Left lung (tissue), 10 donors: ENCODE measurements around the gene CREBBP. TPM values are rescaled to one million over a fixed set of nuclear protein-coding genes. Genes with fewer than 3 reads are reported as not detected.

Experiments
- ATAC-seq: fragments of 200-7000 bp; cut with Tn5 transposase; one replicate; pipeline ENCODE4 v1.9.1; 2020; ENCODE audit warnings: moderate library complexity
- DNase-seq, 4 donors: peaks; one replicate each; pipeline ENCODE4 v3.0.0-alpha.2; 2013 to 2020
- H3K27ac ChIP-seq, 2 donors: fragments of 200-600 bp; sonication (generic) in 1 of 2; one replicate each; pipeline versions ENCODE4 v1.5.0 to v1.8.0; 2020 to 2021
- H3K27me3 ChIP-seq, 2 donors: fragments of 200-600 bp; sonication (generic) in 1 of 2; one replicate each; pipeline versions ENCODE4 v1.5.0 to v1.8.0; 2020 to 2021
- H3K36me3 ChIP-seq, 2 donors: fragments of 200-600 bp; sonication (generic) in 1 of 2; one replicate each; pipeline versions ENCODE4 v1.5.0 to v1.8.0; 2020 to 2021
- H3K4me1 ChIP-seq, 2 donors: fragments of 200-600 bp; one replicate each; pipeline ENCODE4 v1.8.0; 2021
- H3K4me3 ChIP-seq, 2 donors: fragments of 200-600 bp; sonication (generic) in 1 of 2; one replicate each; pipeline versions ENCODE4 v1.5.0 to v1.8.0; 2020 to 2021; ENCODE audit warnings: mild to moderate bottlenecking in 1 of 2
- H3K9me3 ChIP-seq, 2 donors: fragments of 200-600 bp; sonication (generic) in 1 of 2; one replicate each; pipeline versions ENCODE4 v1.5.0 to v1.8.0; 2020 to 2021
- CTCF ChIP-seq, 2 donors: fragments of 200-600 bp; sonication (generic) in 1 of 2; IDR thresholded peaks; one replicate each; pipeline versions ENCODE4 v1.5.0 to v1.8.0; 2021; ENCODE audit warnings: antibody characterized with exemption in 2 of 2
- intact Hi-C, 2 donors: fragments of 100-400 bp; cut with DNase I; formaldehyde crosslinking; loops; one replicate each; pipeline versions ENCODE4 v1.11.2 to v1.14.2; 2022
- polyA plus RNA-seq, 6 donors: library from polyadenylated mRNA; unstranded; fragments of 120-200 nt; gene quantifications; one replicate each; pipeline ENCODE4 v1.2.1, GENCODE V29; 2013; ENCODE audit not compliant: insufficient read length in 6 of 6
- total RNA-seq, 2 donors: library from RNA; stranded (reverse); fragmentation: NEBNext Ultra II Directional; extraction: Animal tissue kit (Norgen Biotek cat#: 25700); gene quantifications; one replicate each; pipeline ENCODE4 v1.2.1, GENCODE V29; 2021
- donor health status: DM: no; HTN: yes; CAD: no.
- donor health status: DM: no; HTN: no; CAD: no.

CREBBP gene
- total and polyA plus RNA-seq, 8 donors, result 48.3 to 112 (median 104) TPM

DNA sequence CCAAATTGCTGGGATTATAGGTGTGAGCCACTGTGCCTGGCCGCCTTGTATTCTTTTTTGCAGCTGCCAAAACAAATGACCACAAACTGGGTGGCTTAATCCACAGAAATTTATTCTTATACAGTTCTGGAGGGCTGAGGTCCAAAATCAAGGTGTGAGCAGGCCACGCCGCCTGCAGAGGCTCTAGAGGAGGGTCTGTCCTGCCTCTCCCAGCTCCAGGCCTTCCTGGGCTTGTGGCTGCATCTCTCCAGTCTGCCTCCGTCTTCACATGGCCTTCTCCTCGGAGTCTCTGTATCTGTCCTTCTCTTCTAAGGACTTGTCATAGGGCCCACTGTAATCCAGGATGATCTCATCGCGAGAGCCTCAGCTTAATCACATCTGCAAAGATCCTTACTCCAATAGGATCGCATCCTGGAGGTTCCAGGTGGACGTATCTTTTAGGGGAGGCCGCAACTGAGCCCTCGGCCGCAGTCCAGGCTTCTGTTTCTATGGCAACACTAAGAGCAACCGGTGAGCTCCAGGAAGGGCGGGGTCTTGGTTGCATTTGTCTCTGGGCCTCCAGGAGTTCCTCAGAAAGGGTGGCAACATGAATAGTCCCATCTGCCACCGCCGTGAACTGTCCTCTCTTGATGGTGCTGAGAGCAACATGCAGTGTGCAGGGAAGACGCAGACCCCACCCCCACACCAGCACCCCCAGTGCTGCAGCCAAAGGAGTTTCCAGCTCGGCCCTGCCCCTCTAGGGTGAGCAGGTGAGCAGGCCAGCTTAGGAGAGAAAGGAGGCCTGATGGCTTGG lies 29.5 kb upstream of the CREBBP start:
- intact Hi-C loops, result no loop called here
- Histone ChIP-seq H3K9me3 (no peaks in the 10 kb centered on the region), H3K27ac (no peak overlapping the region), H3K4me3 (no peak overlapping the region), H3K27me3 (no peaks in the 10 kb centered on the region), H3K36me3 (no peaks in the 10 kb centered on the region), H3K4me1 (no peaks in the 10 kb centered on the region)
- DNase-seq (no peak), ATAC-seq (no peak)
- no peak for TF ChIP-seq CTCF (IDR thresholded peaks at IDR 0.05)

DNA sequence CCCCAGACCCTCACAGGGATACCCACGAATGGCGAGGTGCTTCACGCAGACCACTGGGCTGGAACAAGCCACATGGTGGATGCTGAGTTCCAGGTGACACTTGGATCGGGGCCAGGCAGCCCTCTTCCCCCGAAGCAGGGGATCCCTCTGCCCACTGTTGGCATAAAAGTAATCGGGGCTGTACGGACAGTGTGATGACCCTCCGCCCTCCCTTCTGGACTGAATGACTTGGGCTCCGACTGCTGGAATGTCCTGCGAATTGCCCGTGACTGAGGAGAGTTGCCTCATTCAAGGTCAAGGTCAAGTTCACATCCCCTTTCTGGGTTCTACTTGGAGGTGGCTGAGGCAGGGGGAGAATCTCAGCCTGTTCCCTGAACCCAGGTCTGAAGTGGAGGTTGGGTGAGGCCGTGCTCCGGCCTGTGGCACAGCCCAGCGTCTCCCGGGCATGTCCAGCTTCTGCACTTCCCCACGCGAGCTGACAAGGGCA lies 28.5 kb upstream of the CREBBP start:
- no peaks in the 10 kb centered on the region for H3K4me1 ChIP-seq
- no peak for TF ChIP-seq CTCF (IDR thresholded peaks at IDR 0.05)
- no peaks in the 10 kb centered on the region for H3K27me3 ChIP-seq
- intact Hi-C loops, result no loop called here
- no peaks in the 10 kb centered on the region for H3K9me3 ChIP-seq
- ATAC-seq (no peak), DNase-seq (no peak)
- H3K4me3 ChIP-seq, result no peak overlapping the region
- no peaks in the 10 kb centered on the region for H3K36me3 ChIP-seq
- no peak overlapping the region for H3K27ac ChIP-seq

GRCh38 chr16:3907586-3907985 lies 27.1 kb upstream of the CREBBP start:
- DNase-seq (no peak), ATAC-seq (no peak)
- H3K9me3 ChIP-seq, result no peaks in the 10 kb centered on the region
- H3K4me3 ChIP-seq, result no peak overlapping the region
- no peaks in the 10 kb centered on the region for H3K27me3 ChIP-seq
- no peak overlapping the region for H3K27ac ChIP-seq
- intact Hi-C loops, result no loop called here
- TF ChIP-seq CTCF (IDR thresholded peaks at IDR 0.05), result no peak
- no peaks in the 10 kb centered on the region for H3K4me1 ChIP-seq
- H3K36me3 ChIP-seq, result no peaks in the 10 kb centered on the region

- Histone ChIP-seq H3K27ac (no peak overlapping the region), H3K27me3 (no peaks in the 10 kb centered on the region), H3K36me3 (no peaks in the 10 kb centered on the region), H3K4me1 (no peaks in the 10 kb centered on the region), H3K9me3 (no peaks in the 10 kb centered on the region), H3K4me3 (no peak overlapping the region)
- ATAC-seq (no peak), DNase-seq (no peak)
- intact Hi-C loops, result no loop called here
- TF ChIP-seq CTCF (IDR thresholded peaks at IDR 0.05), result no peak
Measured at GRCh38 chr16:3906363-3906762, 25.9 kb upstream of the CREBBP start.

DNA sequence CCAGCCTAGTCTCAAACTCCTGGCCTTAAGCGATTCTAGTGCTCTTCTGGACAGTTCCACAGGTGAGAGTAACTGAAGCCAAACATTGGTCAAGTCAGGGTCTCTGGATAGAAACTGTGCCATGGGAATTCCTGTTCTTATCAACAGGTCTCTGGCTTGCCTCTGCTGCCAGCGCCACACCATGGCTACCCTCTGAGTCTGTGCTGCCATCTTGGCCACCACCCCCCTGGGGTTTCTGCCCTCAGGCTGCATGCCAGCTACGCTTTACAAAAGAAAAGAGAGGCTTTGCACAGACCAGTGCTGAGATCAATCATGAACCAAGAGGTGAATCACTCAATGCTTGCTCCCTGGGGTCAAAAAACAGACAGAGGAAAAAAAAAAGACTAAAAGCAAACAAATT lies 24.4 kb upstream of the CREBBP start:
- Histone ChIP-seq H3K9me3 (no peaks in the 10 kb centered on the region), H3K27ac (no peak overlapping the region), H3K36me3 (no peaks in the 10 kb centered on the region), H3K4me1 (no peaks in the 10 kb centered on the region), H3K27me3 (no peaks in the 10 kb centered on the region), H3K4me3 (no peak overlapping the region)
- no peak for DNase-seq
- TF ChIP-seq CTCF (IDR thresholded peaks at IDR 0.05), result no peak
- no peak for ATAC-seq
- intact Hi-C loops, result no loop called here
